Posterior vena cava (tissue), 2 donors: Measurements from ENCODE around the gene TMPRSS11D. TPM values are rescaled to one million over a fixed set of nuclear protein-coding genes. Genes with fewer than 3 reads are reported as not detected.

ENCODE experiments used
- DNase-seq: peaks from one replicate; pipeline ENCODE4 v3.0.0-alpha.2; 2020; ENCODE audit warnings: low spot score
- intact Hi-C, 2 donors: fragments of 100-400 bp; cut with DNase I; formaldehyde crosslinking; loops; one replicate each; pipeline versions ENCODE4 v1.14.1 to v1.14.2; 2022 to 2023
- total RNA-seq, 2 donors: library from RNA; stranded (reverse); fragmentation: NEBNext Ultra II Directional; extraction: Animal tissue kit (Norgen Biotek cat#: 25700); gene quantifications; one replicate each; pipeline ENCODE4 v1.2.1, GENCODE V29; 2021
- donor health status: DM: yes; HTN: yes; CAD: no.
- donor health status: DM: yes; HTN: yes; CAD: no.

Gene TMPRSS11D
- total RNA-seq, 2 donors from 2014 or later = not detected

- intact Hi-C loops = no loop called here
- no peak for DNase-seq
These were observed 8.5 kb upstream of the TMPRSS11D start for GRCh38 chr4:67892253-67892652.

- DNase-seq = no peak
- intact Hi-C loops = no loop called here
These were observed 7.8 kb upstream of the TMPRSS11D start for GRCh38 chr4:67891645-67892044.

GRCh38 chr4:67886281-67886680 is 2.5 kb upstream of the TMPRSS11D start:
- no peak for DNase-seq
- intact Hi-C loops = no loop called here

GRCh38 chr4:67885762-67886161 is 2.0 kb upstream of the TMPRSS11D start:
- intact Hi-C loops = no loop called here
- no peak for DNase-seq

GRCh38 chr4:67884701-67885100 is 899 bp upstream of the TMPRSS11D start:
- intact Hi-C loops = no loop called here
- no peak for DNase-seq

GRCh38 chr4:67883458-67883857 is 344 bp downstream of the TMPRSS11D start:
- intact Hi-C loops = no loop called here
- DNase-seq = no peak

- intact Hi-C loops = no loop called here
- no peak for DNase-seq
These were observed 2.8 kb downstream of the TMPRSS11D start for GRCh38 chr4:67880866-67881610.

GRCh38 chr4:67879486-67879885 is 4.3 kb downstream of the TMPRSS11D start:
- intact Hi-C loops = no loop called here
- no peak for DNase-seq

GRCh38 chr4:67877086-67877485 is 6.7 kb downstream of the TMPRSS11D start:
- DNase-seq = no peak
- intact Hi-C loops = no loop called here

- intact Hi-C loops = no loop called here
- no peak for DNase-seq
These were observed 8.8 kb downstream of the TMPRSS11D start for GRCh38 chr4:67874986-67875385.

GRCh38 chr4:67873116-67873515 is 10.7 kb downstream of the TMPRSS11D start:
- no peak for DNase-seq
- intact Hi-C loops = no loop called here

- intact Hi-C loops = no loop called here
- no peak for DNase-seq
These were observed 11.9 kb downstream of the TMPRSS11D start for GRCh38 chr4:67871867-67872266.

- intact Hi-C loops = no loop called here
- DNase-seq = no peak
These were observed 14.1 kb downstream of the TMPRSS11D start for GRCh38 chr4:67869580-67870190.

- intact Hi-C loops = no loop called here
- no peak for DNase-seq
These were observed 22.3 kb downstream of the TMPRSS11D start for GRCh38 chr4:67861513-67861912.

- intact Hi-C loops = no loop called here
- DNase-seq = no peak
These were observed 30.5 kb downstream of the TMPRSS11D start for GRCh38 chr4:67853336-67853735.

GRCh38 chr4:67820903-67821302 is 62.9 kb downstream of the TMPRSS11D start:
- no peak for DNase-seq
- intact Hi-C loops = no loop called here

- intact Hi-C loops = no loop called here
- DNase-seq = no peak
These were observed 73.8 kb downstream of the TMPRSS11D start for GRCh38 chr4:67810011-67810410.

- intact Hi-C loops = no loop called here
- peak; percentile 63 for DNase-seq
These were observed 74.3 kb downstream of the TMPRSS11D start for GRCh38 chr4:67809502-67809901.

- no peak for DNase-seq
- intact Hi-C loops = no loop called here
These were observed 87.0 kb downstream of the TMPRSS11D start for GRCh38 chr4:67796810-67797209.

GRCh38 chr4:67790721-67791120 is 93.1 kb downstream of the TMPRSS11D start:
- intact Hi-C loops = no loop called here
- DNase-seq = no peak

- no peak for DNase-seq
- intact Hi-C loops = no loop called here
These were observed 96.5 kb downstream of the TMPRSS11D start for GRCh38 chr4:67787311-67787710.
